DOHH2 (cell line): ENCODE results near the gene CALHM6.
A peak's percentile ranks its signal among the peaks of the same experiment; 100 is the strongest.

ENCODE experiments used
- H3F3A ChIP-seq: fragments of 200-600 bp; sonication (generic), shearing (Covaris generic); 2 replicates; pipeline ENCODE4 v1.6.0; 2016; ENCODE audit warnings: antibody characterized with exemption, mild to moderate bottlenecking; ENCODE audit not compliant: control insufficient read depth, insufficient read depth
- H3K27ac ChIP-seq: fragments of 200-600 bp; sonication (generic); 2 replicates; pipeline ENCODE4 v1.5.1; 2014; ENCODE audit warnings: low read depth, mild to moderate bottlenecking, low read length, moderate library complexity
- H3K27me3 ChIP-seq: fragments of 200-600 bp; sonication (generic); 2 replicates; pipeline ENCODE4 v1.6.1; 2014; ENCODE audit warnings: mild to moderate bottlenecking, low read length, mixed read lengths; ENCODE audit not compliant: control insufficient read depth
- H3K36me3 ChIP-seq: fragments of 200-600 bp; sonication (generic); 2 replicates; pipeline ENCODE4 v1.6.1; 2014; ENCODE audit warnings: mild to moderate bottlenecking, low read length, moderate library complexity, mixed read lengths; ENCODE audit not compliant: control insufficient read depth
- H3K4me1 ChIP-seq: fragments of 200-600 bp; sonication (generic); 2 replicates; pipeline ENCODE4 v1.6.1; 2014; ENCODE audit warnings: mild to moderate bottlenecking, low read length, mixed read lengths; ENCODE audit not compliant: control insufficient read depth
- H3K4me2 ChIP-seq: fragments of 200-600 bp; sonication (generic); 2 replicates; pipeline ENCODE4 v1.6.0; 2014; ENCODE audit warnings: mild to moderate bottlenecking, low read length, moderate library complexity
- H3K4me3 ChIP-seq: fragments of 200-600 bp; sonication (generic); 2 replicates; pipeline ENCODE4 v1.5.1; 2014; ENCODE audit warnings: mild to moderate bottlenecking, low read length, mixed read lengths
- H3K79me2 ChIP-seq: fragments of 200-600 bp; sonication (generic); 2 replicates; pipeline ENCODE4 v1.6.1; 2014; ENCODE audit warnings: mild to moderate bottlenecking, low read length, mixed read lengths; ENCODE audit not compliant: control insufficient read depth
- H3K9me2 ChIP-seq: fragments of 200-600 bp; sonication (generic); replicated peaks from 2 replicates; pipeline ENCODE4 v1.6.1; 2014; ENCODE audit warnings: mild to moderate bottlenecking, low read length, mixed read lengths; ENCODE audit not compliant: control insufficient read depth
- H3K9me3 ChIP-seq: fragments of 200-600 bp; sonication (generic); 2 replicates; pipeline ENCODE4 v1.6.1; 2014; ENCODE audit warnings: antibody characterized with exemption, low read length, mixed read lengths; ENCODE audit not compliant: control insufficient read depth, insufficient read depth
- H4K20me1 ChIP-seq: fragments of 200-600 bp; sonication (generic); 2 replicates; pipeline ENCODE4 v1.6.0; 2014; ENCODE audit warnings: low read depth, mild to moderate bottlenecking, antibody characterized with exemption, low read length, moderate library complexity; ENCODE audit not compliant: control insufficient read depth, insufficient read depth
- EZH2phosphoT487 ChIP-seq: fragments of 200-600 bp; sonication (generic); IDR thresholded peaks from 2 replicates; pipeline ENCODE4 v1.6.1; 2017; ENCODE audit warnings: borderline replicate concordance, mild to moderate bottlenecking, antibody characterized with exemption, low read length, moderate library complexity, mixed read lengths
- TF ChIP-seq, protein P1 (sequence below): fragments of 200-600 bp; sonication (generic); IDR thresholded peaks from one replicate; pipeline ENCODE4 v1.5.1; 2014; ENCODE audit warnings: antibody characterized with exemption, mild to moderate bottlenecking, low read depth, low read length; ENCODE audit not compliant: poor library complexity, severe bottlenecking

CALHM6 gene

DNA sequence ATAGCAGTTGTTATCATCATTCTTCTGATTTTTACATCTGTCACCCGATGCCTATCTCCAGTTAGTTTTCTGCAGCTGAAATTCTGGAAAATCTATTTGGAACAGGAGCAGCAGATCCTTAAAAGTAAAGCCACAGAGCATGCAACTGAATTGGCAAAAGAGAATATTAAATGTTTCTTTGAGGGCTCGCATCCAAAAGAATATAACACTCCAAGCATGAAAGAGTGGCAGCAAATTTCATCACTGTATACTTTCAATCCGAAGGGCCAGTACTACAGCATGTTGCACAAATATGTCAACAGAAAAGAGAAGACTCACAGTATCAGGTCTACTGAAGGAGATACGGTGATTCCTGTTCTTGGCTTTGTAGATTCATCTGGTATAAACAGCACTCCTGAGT is 2.1 kb downstream of the CALHM6 start:
- peaks cover 18% of the 10 kb centered on the region for H3K4me1 ChIP-seq
- no peaks in the 10 kb centered on the region for H3K9me2 ChIP-seq
- no peaks in the 10 kb centered on the region for H3K36me3 ChIP-seq
- H3K9me3 ChIP-seq, result no peaks in the 10 kb centered on the region
- peaks cover 49% of the 10 kb centered on the region for H3K27me3 ChIP-seq
- no peaks in the 10 kb centered on the region for H4K20me1 ChIP-seq
- no peak overlapping the region for H3K4me2 ChIP-seq
- H3K4me3 ChIP-seq, result no peak overlapping the region
- no peaks in the 10 kb centered on the region; the same call in 1 of the 2 replicates for H3F3A ChIP-seq
- no peak overlapping the region for H3K27ac ChIP-seq
- TF ChIP-seq, protein P1, sequence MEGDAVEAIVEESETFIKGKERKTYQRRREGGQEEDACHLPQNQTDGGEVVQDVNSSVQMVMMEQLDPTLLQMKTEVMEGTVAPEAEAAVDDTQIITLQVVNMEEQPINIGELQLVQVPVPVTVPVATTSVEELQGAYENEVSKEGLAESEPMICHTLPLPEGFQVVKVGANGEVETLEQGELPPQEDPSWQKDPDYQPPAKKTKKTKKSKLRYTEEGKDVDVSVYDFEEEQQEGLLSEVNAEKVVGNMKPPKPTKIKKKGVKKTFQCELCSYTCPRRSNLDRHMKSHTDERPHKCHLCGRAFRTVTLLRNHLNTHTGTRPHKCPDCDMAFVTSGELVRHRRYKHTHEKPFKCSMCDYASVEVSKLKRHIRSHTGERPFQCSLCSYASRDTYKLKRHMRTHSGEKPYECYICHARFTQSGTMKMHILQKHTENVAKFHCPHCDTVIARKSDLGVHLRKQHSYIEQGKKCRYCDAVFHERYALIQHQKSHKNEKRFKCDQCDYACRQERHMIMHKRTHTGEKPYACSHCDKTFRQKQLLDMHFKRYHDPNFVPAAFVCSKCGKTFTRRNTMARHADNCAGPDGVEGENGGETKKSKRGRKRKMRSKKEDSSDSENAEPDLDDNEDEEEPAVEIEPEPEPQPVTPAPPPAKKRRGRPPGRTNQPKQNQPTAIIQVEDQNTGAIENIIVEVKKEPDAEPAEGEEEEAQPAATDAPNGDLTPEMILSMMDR, result no peak
- TF ChIP-seq EZH2phosphoT487, result no peak
- no peaks in the 10 kb centered on the region for H3K79me2 ChIP-seq

DNA sequence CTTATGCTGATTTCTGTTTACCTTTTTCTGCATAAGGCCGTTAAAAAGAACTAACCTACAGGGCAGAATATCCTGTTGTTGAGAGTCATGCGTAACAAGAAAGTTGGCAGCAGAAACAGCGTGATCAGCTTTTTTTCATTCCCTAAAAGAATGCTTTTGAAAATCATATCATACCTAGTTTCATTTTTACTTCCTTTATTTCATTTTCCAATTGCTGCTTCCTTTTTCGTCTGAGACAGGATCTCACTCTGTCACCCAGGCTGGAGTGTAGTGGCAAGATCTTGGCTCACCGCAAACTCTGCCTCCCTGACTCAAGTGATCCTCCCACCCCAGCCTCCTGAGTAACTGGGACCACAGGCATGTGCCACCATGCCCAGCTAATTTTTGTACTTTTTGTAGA is 4.1 kb downstream of the CALHM6 start:
- peak overlapping the region; percentile 31; the same call in 1 of the 2 replicates for H3K4me3 ChIP-seq
- TF ChIP-seq, protein P1, result no peak
- TF ChIP-seq EZH2phosphoT487, result no peak
- H3K79me2 ChIP-seq, result no peaks in the 10 kb centered on the region
- peaks cover 46% of the 10 kb centered on the region for H3K27me3 ChIP-seq
- peaks cover 18% of the 10 kb centered on the region for H3K4me1 ChIP-seq
- no peaks in the 10 kb centered on the region; the same call in 1 of the 2 replicates for H3F3A ChIP-seq
- H3K4me2 ChIP-seq, result no peak overlapping the region; the same call in 1 of the 2 replicates
- no peaks in the 10 kb centered on the region for H4K20me1 ChIP-seq
- H3K9me3 ChIP-seq, result no peaks in the 10 kb centered on the region
- H3K27ac ChIP-seq, result no peak overlapping the region
- H3K36me3 ChIP-seq, result no peaks in the 10 kb centered on the region
- H3K9me2 ChIP-seq, result no peaks in the 10 kb centered on the region

DNA sequence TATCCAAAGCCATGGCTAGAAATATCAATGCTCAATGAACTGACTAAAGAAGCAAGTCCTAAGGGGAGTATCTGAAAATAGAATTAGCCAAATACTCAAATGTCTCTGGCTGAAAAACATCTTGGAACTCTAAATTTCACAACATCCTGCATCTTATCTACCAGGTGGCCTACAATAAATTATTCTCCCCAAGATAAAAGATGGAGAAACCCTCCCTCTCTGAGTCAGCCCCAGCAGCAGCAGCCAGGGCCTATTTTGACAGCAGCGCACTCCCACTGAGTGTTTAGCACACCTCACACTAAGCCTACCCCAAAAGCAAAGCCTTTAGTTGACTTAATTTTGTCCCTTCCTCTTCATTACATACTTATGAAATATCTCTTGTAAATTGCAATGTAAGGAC is 5.9 kb downstream of the CALHM6 start:
- Histone ChIP-seq H3K27ac (no peak overlapping the region), H3K9me2 (no peaks in the 10 kb centered on the region), H3K4me3 (no peak overlapping the region), H3F3A (no peaks in the 10 kb centered on the region; the same call in 1 of the 2 replicates), H4K20me1 (no peaks in the 10 kb centered on the region), H3K4me1 (peaks cover 18% of the 10 kb centered on the region), H3K27me3 (peaks cover 35% of the 10 kb centered on the region), H3K9me3 (no peaks in the 10 kb centered on the region), H3K4me2 (no peak overlapping the region), H3K36me3 (no peaks in the 10 kb centered on the region), H3K79me2 (no peaks in the 10 kb centered on the region)
- TF ChIP-seq, protein P1, result no peak
- no peak for TF ChIP-seq EZH2phosphoT487

DNA sequence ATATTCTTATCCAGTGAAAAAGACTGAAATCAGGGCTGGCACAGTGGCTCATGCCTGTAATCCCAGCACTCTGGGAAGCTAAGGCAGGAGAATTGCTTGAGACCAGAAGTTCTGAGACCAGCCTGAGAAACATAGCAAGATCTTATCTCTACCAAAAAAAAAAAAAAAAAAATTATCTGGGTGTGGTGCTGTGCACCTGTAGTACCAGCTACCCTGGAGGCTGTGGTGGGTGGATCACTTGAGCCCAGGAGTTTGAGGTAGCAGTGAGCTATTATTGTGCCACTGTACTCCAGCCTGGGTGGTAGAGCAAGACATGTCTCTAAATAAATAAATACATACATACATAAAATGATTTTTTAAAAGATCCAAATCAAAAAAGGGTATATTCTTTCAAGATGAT is 6.3 kb downstream of the CALHM6 start:
- Histone ChIP-seq H3K36me3 (no peaks in the 10 kb centered on the region), H3K27ac (no peak overlapping the region), H4K20me1 (no peaks in the 10 kb centered on the region), H3K27me3 (peaks cover 31% of the 10 kb centered on the region), H3K4me1 (peaks cover 15% of the 10 kb centered on the region), H3K79me2 (no peaks in the 10 kb centered on the region), H3K9me3 (no peaks in the 10 kb centered on the region), H3K9me2 (no peaks in the 10 kb centered on the region), H3K4me3 (no peak overlapping the region), H3F3A (no peaks in the 10 kb centered on the region; the same call in 1 of the 2 replicates), H3K4me2 (no peak overlapping the region)
- TF ChIP-seq, protein P1, result no peak
- TF ChIP-seq EZH2phosphoT487, result no peak
